ENCODE results near the gene PPP1R3F. TPM values are rescaled to one million over a fixed set of nuclear protein-coding genes. Genes with fewer than 3 reads are reported as not detected.

The PPP1R3F gene
- total RNA-seq, 2 donors from 2014 or later = 1.9 to 2.8 TPM

DNA sequence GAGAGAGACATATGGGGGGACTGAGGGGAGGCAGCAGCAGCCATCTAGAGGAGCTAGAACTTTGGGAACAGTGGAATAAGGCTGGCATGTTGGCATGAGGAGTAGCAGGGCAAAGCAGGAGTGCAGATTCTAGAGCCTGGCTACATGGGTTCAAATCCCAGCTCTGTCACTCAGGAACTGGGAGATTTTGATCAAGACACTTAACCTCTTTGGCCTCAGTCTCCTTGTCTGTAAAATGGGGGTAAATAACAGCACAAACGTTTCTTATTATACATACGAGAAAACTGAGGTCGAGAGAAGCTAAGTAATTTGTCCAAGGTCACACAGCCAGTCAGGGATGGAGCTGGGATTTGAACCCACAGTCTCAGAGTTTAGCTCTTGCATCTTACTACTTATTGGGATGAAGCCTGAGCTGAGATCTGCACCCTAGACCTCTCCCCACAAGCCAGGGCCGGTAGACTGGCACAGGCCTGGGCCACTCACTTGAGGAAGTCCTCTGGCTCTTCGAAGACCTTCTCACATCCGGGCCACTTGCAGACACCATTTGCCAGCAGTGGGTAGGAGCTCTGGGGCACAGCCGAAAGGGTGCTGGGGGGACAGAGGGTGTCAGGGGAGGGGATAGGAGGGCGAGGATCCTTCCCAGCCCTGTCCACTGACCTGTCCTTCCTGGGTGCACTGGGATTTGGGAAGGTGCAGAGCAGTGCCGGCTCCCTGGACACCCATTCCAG lies 13.2 kb upstream of the PPP1R3F start:
- intact Hi-C loops (cut with DNase I) = no loop called here
- H3K9me3 ChIP-seq = no peaks in the 10 kb centered on the region
- H3K27me3 ChIP-seq = no peaks in the 10 kb centered on the region
- no peak overlapping the region for H3K4me3 ChIP-seq
- no peak overlapping the region for H3K27ac ChIP-seq
- DNase-seq = no peak
- no peaks in the 10 kb centered on the region for H3K36me3 ChIP-seq
- no peak overlapping the region for H3K9ac ChIP-seq (ENCODE audit: low read depth in 2 of 2, low read length in 2 of 2)
- TF ChIP-seq, protein P1, sequence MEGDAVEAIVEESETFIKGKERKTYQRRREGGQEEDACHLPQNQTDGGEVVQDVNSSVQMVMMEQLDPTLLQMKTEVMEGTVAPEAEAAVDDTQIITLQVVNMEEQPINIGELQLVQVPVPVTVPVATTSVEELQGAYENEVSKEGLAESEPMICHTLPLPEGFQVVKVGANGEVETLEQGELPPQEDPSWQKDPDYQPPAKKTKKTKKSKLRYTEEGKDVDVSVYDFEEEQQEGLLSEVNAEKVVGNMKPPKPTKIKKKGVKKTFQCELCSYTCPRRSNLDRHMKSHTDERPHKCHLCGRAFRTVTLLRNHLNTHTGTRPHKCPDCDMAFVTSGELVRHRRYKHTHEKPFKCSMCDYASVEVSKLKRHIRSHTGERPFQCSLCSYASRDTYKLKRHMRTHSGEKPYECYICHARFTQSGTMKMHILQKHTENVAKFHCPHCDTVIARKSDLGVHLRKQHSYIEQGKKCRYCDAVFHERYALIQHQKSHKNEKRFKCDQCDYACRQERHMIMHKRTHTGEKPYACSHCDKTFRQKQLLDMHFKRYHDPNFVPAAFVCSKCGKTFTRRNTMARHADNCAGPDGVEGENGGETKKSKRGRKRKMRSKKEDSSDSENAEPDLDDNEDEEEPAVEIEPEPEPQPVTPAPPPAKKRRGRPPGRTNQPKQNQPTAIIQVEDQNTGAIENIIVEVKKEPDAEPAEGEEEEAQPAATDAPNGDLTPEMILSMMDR (IDR thresholded peaks at IDR 0.05) = no peak
- H3K4me1 ChIP-seq = no peaks in the 10 kb centered on the region

DNA sequence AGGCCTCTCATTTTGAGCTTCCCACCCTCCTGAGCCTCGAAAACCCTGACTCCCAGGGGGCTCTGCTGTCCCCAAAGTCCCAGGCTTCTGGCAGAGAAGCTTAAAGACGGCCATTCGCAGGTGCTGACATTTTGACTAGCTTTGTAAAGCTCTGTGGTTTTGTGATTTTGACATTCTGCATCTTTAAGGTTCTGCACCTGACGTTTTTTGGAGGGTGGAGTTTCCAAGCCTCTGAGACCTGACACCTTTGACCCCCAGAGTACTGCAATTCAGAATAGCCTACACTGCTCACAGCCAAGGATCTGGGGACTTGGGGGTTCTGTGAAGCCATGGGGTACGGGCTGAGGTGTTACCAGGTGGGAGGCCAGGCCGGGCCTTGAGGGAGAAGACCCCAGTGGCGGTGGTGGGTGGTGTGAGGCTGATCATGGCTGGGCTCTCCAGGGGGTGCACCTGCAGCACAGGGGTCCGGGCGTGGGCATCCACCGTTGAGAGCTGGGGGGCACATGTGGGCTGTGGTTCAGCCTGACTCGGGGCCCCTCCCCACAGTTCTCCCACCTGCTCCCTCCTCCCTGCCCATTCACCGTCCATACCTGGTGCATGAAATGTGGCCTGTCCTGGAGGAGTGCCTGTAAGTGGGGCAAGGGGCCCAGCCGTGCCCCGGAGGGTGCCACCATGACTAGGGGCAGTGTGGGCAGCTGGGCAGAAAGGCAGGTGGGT lies 12.4 kb upstream of the PPP1R3F start:
- Histone ChIP-seq H3K4me3 (no peak overlapping the region), H3K27me3 (no peaks in the 10 kb centered on the region), H3K27ac (no peak overlapping the region), H3K9ac (ENCODE audit: low read depth in 2 of 2, low read length in 2 of 2) (no peak overlapping the region), H3K4me1 (no peaks in the 10 kb centered on the region), H3K36me3 (no peaks in the 10 kb centered on the region), H3K9me3 (no peaks in the 10 kb centered on the region)
- no peak for DNase-seq
- intact Hi-C loops (cut with DNase I) = no loop called here
- TF ChIP-seq, protein P1 (IDR thresholded peaks at IDR 0.05) = no peak

DNA sequence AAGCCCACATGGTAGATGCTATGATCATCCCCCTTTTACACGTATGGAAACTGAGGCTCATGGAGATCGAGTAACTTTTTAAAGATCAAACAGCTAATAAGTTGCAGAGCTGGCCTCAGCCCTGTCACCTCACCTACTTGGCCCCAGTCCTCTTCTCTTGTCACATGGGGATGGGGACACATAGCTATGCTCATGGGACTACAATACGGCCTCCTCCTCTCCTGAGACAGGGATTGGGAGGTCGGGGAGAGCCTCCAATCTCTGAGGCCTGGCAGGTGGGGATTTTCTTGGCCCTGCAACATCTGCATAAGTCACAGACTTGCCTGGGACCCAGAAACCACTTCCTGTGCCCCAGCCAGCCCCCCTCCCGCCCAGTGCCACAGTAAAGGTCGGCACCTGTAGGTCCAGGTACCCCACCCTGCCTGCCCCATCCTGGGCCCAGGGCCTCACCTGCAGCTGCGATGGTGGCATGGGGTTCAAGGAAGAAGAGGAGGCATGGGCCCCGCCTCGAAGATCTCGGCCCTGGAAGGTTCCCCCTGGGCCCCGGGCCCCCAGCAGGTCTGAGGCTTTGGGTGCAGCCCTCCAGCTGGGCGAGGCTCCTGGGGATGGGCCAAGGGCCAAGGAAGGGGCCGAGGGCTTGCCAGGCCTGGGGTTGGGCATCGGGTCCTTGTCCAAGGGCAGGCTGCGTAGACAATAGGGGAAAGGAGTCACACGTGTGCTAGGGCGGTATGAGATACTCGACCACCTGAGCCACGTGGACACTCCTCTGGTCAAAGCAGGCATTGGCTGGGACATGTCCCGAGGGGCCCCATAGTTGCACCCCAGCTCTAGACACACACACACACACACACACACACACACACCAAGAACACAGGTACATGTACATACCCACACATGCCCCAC lies 11.5 kb upstream of the PPP1R3F start:
- no peaks in the 10 kb centered on the region for H3K27me3 ChIP-seq
- TF ChIP-seq, protein P1 (IDR thresholded peaks at IDR 0.05) = no peak
- H3K4me1 ChIP-seq = no peaks in the 10 kb centered on the region
- H3K9ac ChIP-seq (ENCODE audit: low read depth in 2 of 2, low read length in 2 of 2) = no peak overlapping the region
- DNase-seq = no peak
- H3K9me3 ChIP-seq = no peaks in the 10 kb centered on the region
- H3K4me3 ChIP-seq = no peak overlapping the region
- intact Hi-C loops (cut with DNase I) = no loop called here
- no peaks in the 10 kb centered on the region for H3K36me3 ChIP-seq
- no peak overlapping the region for H3K27ac ChIP-seq

DNA sequence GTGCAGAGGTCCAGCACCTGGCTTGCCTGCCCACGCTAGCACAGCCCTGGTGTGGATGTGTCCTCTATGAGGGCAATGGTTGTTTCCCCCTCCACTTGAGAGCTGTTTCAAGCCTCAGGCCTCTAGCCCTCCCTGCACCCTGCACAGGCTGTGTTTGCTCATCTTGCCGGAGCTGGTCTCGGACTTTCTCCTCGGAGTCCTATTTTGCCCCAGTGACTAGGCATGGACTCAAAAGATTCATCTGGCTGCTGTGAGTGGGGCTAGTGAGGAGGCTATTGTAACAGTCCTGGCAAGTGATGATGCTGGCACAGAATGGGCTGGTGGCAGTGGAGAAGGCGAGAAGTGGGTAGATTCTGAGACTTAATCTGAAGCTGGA lies 10.9 kb upstream of the PPP1R3F start:
- Histone ChIP-seq H3K27me3 (no peaks in the 10 kb centered on the region), H3K27ac (no peak overlapping the region), H3K36me3 (no peaks in the 10 kb centered on the region), H3K4me3 (no peak overlapping the region), H3K9ac (ENCODE audit: low read depth in 2 of 2, low read length in 2 of 2) (no peak overlapping the region), H3K9me3 (no peaks in the 10 kb centered on the region), H3K4me1 (no peaks in the 10 kb centered on the region)
- no peak for DNase-seq
- intact Hi-C loops (cut with DNase I) = no loop called here
- TF ChIP-seq, protein P1 (IDR thresholded peaks at IDR 0.05) = no peak

DNA sequence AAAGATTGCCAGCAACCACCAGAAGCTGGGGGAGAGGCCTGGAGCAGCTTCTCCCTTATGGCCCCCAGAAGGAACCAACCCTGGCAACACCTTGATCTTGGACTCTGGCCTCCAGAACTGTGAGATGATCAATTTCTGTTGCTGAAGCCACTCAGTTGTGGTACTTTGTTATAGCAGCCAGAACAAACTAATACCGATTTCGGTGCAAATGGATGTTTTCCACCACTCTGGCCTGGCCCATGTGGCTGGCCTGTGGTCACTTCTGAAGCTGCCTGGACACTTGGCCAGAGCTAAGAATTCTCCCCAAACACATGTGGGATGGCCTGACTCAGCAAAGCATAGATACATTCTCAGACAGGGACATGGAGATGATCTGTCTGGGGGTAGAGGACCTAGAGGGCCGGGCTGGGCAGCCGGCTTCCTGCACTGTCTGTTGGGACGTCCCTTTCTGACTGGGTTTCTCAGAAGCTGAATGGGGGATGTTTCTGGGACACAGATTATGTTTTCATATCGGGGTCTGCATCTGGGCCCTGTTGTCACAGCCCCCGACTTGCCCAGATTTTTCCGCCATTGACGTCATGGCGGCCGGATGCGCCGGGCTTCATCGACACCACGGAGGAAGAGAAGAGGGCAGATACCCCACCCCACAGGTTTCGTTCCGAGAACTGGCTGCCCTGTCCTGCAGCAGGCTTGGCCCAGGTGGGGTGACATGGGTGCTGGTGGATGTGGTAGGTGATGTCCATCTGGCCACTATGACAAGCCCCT lies 9.2 kb upstream of the PPP1R3F start:
- intact Hi-C loops (cut with DNase I) = no loop called here
- Histone ChIP-seq H3K36me3 (no peaks in the 10 kb centered on the region), H3K4me1 (no peaks in the 10 kb centered on the region), H3K9me3 (no peaks in the 10 kb centered on the region), H3K27ac (no peak overlapping the region), H3K9ac (ENCODE audit: low read depth in 2 of 2, low read length in 2 of 2) (no peak overlapping the region), H3K27me3 (no peaks in the 10 kb centered on the region), H3K4me3 (no peak overlapping the region)
- no peak for DNase-seq
- TF ChIP-seq, protein P1 (IDR thresholded peaks at IDR 0.05) = no peak
